AG09309 (cell line): ENCODE results near the gene ARFRP1.

Experiments
- DNase-seq: peaks from one replicate; pipeline ENCODE4 v3.0.0-alpha.2; 2010; ENCODE audit warnings: low read depth
- H3K4me3 ChIP-seq: 2 replicates; pipeline ENCODE4 v1.5.1; 2011; ENCODE audit warnings: mild to moderate bottlenecking, low read depth, low read length, moderate library complexity; ENCODE audit not compliant: control insufficient read depth
- CTCF ChIP-seq: IDR thresholded peaks from 2 replicates; pipeline ENCODE4 v1.5.1; 2011; ENCODE audit warnings: mild to moderate bottlenecking, low read depth, low read length, inconsistent platforms; ENCODE audit not compliant: insufficient read depth, control insufficient read depth; ENCODE audit errors: missing control alignments

ARFRP1 gene

GRCh38 chr20:63681609-63682142, 26.1 kb downstream of the ARFRP1 start:
- H3K4me3 ChIP-seq = no peak overlapping the region
- TF ChIP-seq CTCF = no peak
- DNase-seq = no peak

GRCh38 chr20:63680857-63681608, 26.7 kb downstream of the ARFRP1 start:
- no peak overlapping the region for H3K4me3 ChIP-seq
- no peak for TF ChIP-seq CTCF
- DNase-seq = no peak

- H3K4me3 ChIP-seq = no peak overlapping the region
- DNase-seq = no peak
- TF ChIP-seq CTCF = no peak
Measured at GRCh38 chr20:63680427-63680826, 27.3 kb downstream of the ARFRP1 start.

GRCh38 chr20:63679799-63680305, 27.9 kb downstream of the ARFRP1 start:
- no peak for DNase-seq
- H3K4me3 ChIP-seq = no peak overlapping the region
- no peak for TF ChIP-seq CTCF

- H3K4me3 ChIP-seq = no peak overlapping the region
- DNase-seq = no peak
- no peak for TF ChIP-seq CTCF
Measured at GRCh38 chr20:63678667-63679465, 28.9 kb downstream of the ARFRP1 start.

GRCh38 chr20:63678071-63678470, 29.7 kb downstream of the ARFRP1 start:
- H3K4me3 ChIP-seq = no peak overlapping the region
- TF ChIP-seq CTCF = no peak
- no peak for DNase-seq
